ENCODE measurements around the gene BCAM.

BCAM gene

DNA sequence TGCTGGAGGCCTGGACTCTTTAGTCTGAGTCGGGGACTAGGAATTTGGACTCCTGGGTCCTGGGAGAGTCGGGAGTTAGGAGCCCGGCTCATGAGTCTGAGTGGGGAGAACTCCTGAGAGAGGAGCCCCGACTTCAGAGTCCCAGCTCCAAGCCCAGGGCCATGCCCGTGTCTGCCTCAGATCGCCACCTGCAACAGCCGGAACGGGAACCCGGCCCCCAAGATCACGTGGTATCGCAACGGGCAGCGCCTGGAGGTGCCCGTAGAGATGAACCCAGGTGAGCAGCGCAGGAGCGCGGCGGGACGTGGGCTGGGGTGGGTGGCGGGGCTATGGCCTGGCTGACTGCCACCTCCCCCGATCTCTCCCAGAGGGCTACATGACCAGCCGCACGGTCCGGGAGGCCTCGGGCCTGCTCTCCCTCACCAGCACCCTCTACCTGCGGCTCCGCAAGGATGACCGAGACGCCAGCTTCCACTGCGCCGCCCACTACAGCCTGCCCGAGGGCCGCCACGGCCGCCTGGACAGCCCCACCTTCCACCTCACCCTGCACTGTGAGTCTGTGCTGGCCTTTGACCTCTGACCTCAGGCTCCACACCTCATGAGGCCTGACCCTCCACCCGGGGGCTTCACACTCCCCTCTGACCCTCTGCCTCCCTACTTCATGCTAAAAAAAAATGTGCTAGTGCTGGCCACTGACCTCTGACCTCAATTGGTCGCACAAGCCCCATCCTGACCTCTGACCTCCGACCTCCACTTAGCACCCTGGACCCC lies 4.4 kb downstream of the BCAM start:
- DNase-seq (ENCODE audit: low read depth), result no peak
- TF ChIP-seq, protein P1, sequence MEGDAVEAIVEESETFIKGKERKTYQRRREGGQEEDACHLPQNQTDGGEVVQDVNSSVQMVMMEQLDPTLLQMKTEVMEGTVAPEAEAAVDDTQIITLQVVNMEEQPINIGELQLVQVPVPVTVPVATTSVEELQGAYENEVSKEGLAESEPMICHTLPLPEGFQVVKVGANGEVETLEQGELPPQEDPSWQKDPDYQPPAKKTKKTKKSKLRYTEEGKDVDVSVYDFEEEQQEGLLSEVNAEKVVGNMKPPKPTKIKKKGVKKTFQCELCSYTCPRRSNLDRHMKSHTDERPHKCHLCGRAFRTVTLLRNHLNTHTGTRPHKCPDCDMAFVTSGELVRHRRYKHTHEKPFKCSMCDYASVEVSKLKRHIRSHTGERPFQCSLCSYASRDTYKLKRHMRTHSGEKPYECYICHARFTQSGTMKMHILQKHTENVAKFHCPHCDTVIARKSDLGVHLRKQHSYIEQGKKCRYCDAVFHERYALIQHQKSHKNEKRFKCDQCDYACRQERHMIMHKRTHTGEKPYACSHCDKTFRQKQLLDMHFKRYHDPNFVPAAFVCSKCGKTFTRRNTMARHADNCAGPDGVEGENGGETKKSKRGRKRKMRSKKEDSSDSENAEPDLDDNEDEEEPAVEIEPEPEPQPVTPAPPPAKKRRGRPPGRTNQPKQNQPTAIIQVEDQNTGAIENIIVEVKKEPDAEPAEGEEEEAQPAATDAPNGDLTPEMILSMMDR (IDR thresholded peaks at IDR 0.05; ENCODE audit: low read length, missing control alignments), result no peak
- H3K4me3 ChIP-seq (replicated peaks; ENCODE audit: low read depth, low read length), result no peak overlapping the region

DNA sequence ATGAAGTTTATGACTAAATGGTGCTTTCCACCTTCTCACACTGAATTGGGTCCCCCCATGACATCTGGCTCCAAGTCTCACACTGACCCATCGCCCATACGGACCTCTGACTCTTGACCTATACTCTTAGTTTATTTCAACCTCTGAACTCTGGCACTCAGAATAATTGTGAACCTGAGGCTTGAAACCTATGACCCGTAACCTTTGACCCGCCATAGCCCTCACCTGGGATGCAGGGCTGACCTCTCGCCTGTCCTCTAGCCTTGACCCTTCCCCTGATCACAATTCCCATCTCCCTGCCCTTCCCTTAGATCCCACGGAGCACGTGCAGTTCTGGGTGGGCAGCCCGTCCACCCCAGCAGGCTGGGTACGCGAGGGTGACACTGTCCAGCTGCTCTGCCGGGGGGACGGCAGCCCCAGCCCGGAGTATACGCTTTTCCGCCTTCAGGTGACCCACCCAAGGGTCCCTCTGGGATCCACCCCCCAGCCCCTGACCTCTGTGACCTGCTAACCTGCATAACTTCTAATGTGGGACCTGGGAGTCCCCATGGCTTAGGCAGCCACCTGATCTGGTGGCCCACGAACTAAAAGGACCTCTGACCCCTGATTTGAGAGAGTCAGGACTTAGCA lies 5.1 kb downstream of the BCAM start:
- TF ChIP-seq, protein P1 (IDR thresholded peaks at IDR 0.05; ENCODE audit: low read length, missing control alignments), result no peak
- DNase-seq (ENCODE audit: low read depth), result no peak
- no peak overlapping the region for H3K4me3 ChIP-seq (replicated peaks; ENCODE audit: low read depth, low read length)

DNA sequence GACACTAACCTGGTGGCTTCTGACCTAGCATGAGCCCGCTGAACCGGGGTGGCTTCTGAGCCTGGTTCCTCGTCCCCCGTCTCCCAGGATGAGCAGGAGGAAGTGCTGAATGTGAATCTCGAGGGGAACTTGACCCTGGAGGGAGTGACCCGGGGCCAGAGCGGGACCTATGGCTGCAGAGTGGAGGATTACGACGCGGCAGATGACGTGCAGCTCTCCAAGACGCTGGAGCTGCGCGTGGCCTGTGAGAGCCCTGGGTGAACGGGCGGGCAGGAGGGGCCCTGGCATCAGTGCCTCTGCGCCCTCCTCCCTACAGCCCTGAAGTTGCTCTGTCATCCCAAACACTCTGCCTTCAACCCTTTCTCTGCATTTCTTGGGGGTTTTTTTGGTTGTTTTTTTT lies 5.6 kb downstream of the BCAM start:
- no peak overlapping the region for H3K4me3 ChIP-seq (replicated peaks; ENCODE audit: low read depth, low read length)
- TF ChIP-seq, protein P1 (IDR thresholded peaks at IDR 0.05; ENCODE audit: low read length, missing control alignments), result no peak
- DNase-seq (ENCODE audit: low read depth), result no peak

DNA sequence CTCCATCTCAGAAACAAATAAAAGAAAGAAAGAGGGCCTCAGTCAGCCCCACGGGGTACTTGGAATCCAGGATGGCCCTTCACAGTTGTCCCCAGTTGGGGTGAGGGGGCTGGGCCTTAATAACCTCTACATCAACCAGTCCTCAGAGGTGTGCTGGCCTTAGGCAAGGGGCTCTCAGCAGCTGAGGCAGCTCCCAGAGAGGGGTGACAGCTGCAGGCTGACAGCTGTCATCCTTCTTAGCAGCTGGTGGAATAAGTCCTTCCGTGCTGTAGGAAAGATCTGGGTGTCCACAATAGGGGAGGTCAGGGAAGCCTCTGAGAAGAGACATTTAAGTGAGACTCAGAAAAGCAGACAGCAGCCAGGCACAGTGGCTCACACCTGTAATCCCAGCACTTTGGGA lies 7.4 kb downstream of the BCAM start:
- DNase-seq (ENCODE audit: low read depth), result no peak
- TF ChIP-seq, protein P1 (IDR thresholded peaks at IDR 0.05; ENCODE audit: low read length, missing control alignments), result no peak
- no peak overlapping the region for H3K4me3 ChIP-seq (replicated peaks; ENCODE audit: low read depth, low read length)

DNA sequence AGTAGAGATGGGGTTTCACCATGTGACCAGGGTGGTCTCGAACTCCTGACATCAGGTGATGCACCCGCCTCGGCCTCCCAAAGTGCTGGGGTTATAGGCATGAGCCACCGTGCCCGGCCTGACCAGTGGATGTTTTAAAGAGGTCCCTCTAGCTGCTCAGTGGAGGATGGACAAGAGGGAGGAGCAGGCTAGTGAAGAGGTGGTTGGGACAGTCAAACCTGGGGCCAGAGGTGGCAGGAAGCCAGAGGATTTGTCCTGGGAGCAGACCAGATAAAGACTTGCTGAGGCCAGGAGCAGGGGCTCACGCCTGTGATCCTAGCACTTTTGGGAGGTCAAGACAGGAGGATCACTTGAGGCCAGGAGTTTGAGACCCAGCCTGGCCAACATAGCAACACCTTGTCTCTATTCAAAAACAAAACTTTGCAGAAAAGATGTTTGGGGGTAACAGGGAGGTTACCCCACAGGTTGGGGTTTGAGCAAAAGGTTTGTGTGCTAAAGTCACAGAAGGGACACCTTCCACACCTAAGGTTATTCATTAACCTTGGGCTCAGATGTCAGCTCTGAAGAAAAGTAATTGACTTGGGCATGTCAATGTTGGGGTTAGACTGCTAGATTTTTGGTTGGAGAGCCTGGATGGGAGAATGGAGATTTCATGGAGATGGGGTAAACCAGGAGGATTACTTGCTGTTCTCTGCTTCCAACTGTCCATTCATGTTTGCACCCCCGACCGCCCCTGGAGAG lies 9.0 kb downstream of the BCAM start:
- H3K4me3 ChIP-seq (replicated peaks; ENCODE audit: low read depth, low read length), result no peak overlapping the region
- TF ChIP-seq, protein P1 (IDR thresholded peaks at IDR 0.05; ENCODE audit: low read length, missing control alignments), result no peak
- DNase-seq (ENCODE audit: low read depth), result no peak

DNA sequence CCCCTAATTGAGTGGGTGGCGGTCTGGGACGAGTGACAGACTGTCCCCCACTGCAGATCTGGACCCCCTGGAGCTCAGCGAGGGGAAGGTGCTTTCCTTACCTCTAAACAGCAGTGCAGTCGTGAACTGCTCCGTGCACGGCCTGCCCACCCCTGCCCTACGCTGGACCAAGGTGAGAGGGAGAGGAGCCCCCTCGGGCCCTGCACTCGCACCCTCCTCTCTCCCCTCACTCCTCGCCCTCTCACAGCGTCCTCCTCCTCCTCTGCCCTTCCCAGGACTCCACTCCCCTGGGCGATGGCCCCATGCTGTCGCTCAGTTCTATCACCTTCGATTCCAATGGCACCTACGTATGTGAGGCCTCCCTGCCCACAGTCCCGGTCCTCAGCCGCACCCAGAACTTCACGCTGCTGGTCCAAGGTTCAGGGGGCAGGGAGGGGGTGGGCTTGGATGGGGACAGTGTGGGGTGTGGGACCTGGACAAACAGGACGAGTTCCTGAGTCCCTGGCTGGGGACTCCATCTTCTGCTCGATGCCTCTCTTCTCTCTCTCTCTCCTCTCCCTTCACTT lies 9.6 kb downstream of the BCAM start:
- TF ChIP-seq, protein P1 (IDR thresholded peaks at IDR 0.05; ENCODE audit: low read length, missing control alignments), result no peak
- DNase-seq (ENCODE audit: low read depth), result no peak
- H3K4me3 ChIP-seq (replicated peaks; ENCODE audit: low read depth, low read length), result no peak overlapping the region
